Measurements from ENCODE around the gene SLC25A24.
"Not testable (repeated sequence)": the region's sequence is repeated elsewhere in the genome, so short reads cannot be mapped to it uniquely, and the experiment has no call there.

DNA sequence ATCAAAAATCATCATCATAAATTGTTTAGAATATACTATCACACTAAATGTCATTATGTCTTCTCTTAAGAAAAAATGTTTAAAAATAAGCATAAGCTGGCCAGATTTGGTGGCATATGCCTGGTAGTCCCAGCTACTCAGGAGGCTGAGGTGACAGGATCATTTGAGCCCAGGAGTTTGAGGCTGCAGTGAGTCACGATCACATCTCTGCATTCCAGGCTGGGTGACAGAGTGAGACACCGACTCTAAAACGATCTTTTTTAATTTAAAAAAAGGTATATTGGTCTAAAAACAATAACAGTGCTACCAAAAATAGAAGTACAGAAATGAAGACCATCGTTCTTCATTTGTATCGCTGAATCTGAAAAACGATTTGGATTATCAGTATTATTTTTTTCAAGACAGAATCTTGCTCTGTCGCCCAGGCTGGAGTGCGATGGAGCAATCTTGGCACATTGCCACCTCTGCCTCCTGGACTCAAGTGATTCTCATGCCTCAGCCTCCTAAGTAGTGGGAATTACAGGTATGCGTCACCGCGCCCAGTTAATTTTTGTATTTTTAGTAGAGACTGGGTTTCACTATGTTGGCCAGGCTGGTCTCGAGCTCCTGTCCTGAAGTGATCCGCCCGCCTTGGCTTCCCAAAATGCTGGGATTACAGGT, 17.5 kb upstream of the SLC25A24 start:
- TF ChIP-seq, protein P1, sequence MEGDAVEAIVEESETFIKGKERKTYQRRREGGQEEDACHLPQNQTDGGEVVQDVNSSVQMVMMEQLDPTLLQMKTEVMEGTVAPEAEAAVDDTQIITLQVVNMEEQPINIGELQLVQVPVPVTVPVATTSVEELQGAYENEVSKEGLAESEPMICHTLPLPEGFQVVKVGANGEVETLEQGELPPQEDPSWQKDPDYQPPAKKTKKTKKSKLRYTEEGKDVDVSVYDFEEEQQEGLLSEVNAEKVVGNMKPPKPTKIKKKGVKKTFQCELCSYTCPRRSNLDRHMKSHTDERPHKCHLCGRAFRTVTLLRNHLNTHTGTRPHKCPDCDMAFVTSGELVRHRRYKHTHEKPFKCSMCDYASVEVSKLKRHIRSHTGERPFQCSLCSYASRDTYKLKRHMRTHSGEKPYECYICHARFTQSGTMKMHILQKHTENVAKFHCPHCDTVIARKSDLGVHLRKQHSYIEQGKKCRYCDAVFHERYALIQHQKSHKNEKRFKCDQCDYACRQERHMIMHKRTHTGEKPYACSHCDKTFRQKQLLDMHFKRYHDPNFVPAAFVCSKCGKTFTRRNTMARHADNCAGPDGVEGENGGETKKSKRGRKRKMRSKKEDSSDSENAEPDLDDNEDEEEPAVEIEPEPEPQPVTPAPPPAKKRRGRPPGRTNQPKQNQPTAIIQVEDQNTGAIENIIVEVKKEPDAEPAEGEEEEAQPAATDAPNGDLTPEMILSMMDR (IDR thresholded peaks at IDR 0.05; ENCODE audit: insufficient read depth, low read length): not testable (repeated sequence)
- TF ChIP-seq, protein P2, sequence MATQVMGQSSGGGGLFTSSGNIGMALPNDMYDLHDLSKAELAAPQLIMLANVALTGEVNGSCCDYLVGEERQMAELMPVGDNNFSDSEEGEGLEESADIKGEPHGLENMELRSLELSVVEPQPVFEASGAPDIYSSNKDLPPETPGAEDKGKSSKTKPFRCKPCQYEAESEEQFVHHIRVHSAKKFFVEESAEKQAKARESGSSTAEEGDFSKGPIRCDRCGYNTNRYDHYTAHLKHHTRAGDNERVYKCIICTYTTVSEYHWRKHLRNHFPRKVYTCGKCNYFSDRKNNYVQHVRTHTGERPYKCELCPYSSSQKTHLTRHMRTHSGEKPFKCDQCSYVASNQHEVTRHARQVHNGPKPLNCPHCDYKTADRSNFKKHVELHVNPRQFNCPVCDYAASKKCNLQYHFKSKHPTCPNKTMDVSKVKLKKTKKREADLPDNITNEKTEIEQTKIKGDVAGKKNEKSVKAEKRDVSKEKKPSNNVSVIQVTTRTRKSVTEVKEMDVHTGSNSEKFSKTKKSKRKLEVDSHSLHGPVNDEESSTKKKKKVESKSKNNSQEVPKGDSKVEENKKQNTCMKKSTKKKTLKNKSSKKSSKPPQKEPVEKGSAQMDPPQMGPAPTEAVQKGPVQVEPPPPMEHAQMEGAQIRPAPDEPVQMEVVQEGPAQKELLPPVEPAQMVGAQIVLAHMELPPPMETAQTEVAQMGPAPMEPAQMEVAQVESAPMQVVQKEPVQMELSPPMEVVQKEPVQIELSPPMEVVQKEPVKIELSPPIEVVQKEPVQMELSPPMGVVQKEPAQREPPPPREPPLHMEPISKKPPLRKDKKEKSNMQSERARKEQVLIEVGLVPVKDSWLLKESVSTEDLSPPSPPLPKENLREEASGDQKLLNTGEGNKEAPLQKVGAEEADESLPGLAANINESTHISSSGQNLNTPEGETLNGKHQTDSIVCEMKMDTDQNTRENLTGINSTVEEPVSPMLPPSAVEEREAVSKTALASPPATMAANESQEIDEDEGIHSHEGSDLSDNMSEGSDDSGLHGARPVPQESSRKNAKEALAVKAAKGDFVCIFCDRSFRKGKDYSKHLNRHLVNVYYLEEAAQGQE (IDR thresholded peaks at IDR 0.05; ENCODE audit: insufficient replicate concordance, low read depth): not testable (repeated sequence)
- not testable (repeated sequence) for TF ChIP-seq SPI1 (IDR thresholded peaks at IDR 0.05; ENCODE audit: borderline replicate concordance, low read depth); POLR2AphosphoS5 (IDR thresholded peaks at IDR 0.05; ENCODE audit: low read depth)

Measured in HL-60 (cell line).